ENCODE measurements around the gene PSG1. TPM values are rescaled to one million over a fixed set of nuclear protein-coding genes. Genes with fewer than 3 reads are reported as not detected.
"Not testable (repeated sequence)": the region's sequence is repeated elsewhere in the genome, so short reads cannot be mapped to it uniquely, and the experiment has no call there.

The PSG1 gene
- total RNA-seq, 1 experiment from 2014 or later: not detected

DNA sequence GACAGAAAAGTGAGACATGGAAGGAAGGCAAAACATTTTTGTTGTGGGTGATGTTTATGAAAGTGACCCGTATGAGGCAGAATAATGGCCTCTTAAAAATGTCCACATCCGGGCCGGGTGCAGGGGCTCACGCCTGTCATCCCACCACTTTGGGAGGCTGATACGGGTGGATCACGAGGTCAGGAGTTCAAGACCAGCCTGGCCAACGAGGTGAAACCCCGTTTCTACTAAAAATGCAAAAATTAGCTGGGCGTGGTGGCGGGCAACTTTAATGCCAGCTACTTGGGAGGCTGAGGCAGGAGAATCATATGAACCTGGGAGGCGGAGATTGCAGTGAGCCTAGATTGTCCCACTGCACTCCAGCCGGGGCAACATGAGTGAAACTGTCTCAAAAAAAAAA lies 20.2 kb upstream of the PSG1 start:
- Mint-ChIP-seq H3K4me3 (ENCODE audit: unreplicated experiment) (peak overlapping the region; percentile 13), H3K27ac (ENCODE audit: unreplicated experiment) (peak overlapping the region; percentile 93), H3K36me3 (ENCODE audit: insufficient read depth, unreplicated experiment) (peaks cover 36% of the 10 kb centered on the region), H3K4me1 (ENCODE audit: low read depth, unreplicated experiment) (peaks cover 31% of the 10 kb centered on the region), H3K9me3 (ENCODE audit: unreplicated experiment) (peaks cover 32% of the 10 kb centered on the region)
- H3K27me3 ChIP-seq (replicated peaks; ENCODE audit: control insufficient read depth, insufficient read depth, low read length); BruUV-seq (replicated peaks); DNase-seq; CTCF ChIA-PET; POLR2A ChIA-PET; H3K36me3 ChIP-seq (ENCODE audit: control insufficient read depth, insufficient read depth, low read length); H3K4me3 ChIP-seq (ENCODE audit: low read depth, low read length); H3K9me3 ChIP-seq; H3K27me3 Mint-ChIP-seq (ENCODE audit: insufficient read depth, unreplicated experiment): not testable (repeated sequence)
- H3K4me1 ChIP-seq: peaks cover 36% of the 10 kb centered on the region
- intact Hi-C loops (cut with micrococcal nuclease; ENCODE audit: unreplicated experiment): loop anchor here (5.0 kb wide), 1 partner anchor 67 kb away; no protein-coding TSS in a partner anchor

DNA sequence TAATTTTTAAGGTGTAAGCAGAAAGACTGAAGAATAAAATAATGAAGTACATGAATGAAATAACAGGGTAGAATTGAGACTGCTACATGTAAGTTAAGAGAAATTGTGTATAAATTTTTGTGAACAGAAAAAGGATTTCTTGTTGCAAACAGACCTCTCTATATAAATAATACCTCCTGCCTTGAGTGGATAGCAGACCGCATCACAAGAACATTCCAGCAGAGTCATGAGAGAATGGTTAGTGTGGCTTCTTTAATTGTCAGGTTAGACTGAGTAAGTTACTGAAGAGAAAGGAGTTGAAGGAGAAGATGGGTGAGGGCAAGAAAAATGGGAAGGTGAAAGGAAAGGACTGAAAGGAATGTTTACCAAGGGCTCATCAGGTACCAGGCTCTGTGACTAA lies 19.6 kb upstream of the PSG1 start:
- peaks cover 32% of the 10 kb centered on the region for H3K9me3 Mint-ChIP-seq (ENCODE audit: unreplicated experiment)
- intact Hi-C loops (cut with micrococcal nuclease; ENCODE audit: unreplicated experiment): loop anchor here (5.0 kb wide), 1 partner anchor 67 kb away; no protein-coding TSS in a partner anchor
- POLR2A ChIA-PET; H3K27me3 ChIP-seq (replicated peaks; ENCODE audit: control insufficient read depth, insufficient read depth, low read length); H3K36me3 ChIP-seq (ENCODE audit: control insufficient read depth, insufficient read depth, low read length); DNase-seq; CTCF ChIA-PET; H3K9me3 ChIP-seq; H3K4me3 ChIP-seq (ENCODE audit: low read depth, low read length); H3K27me3 Mint-ChIP-seq (ENCODE audit: insufficient read depth, unreplicated experiment): not testable (repeated sequence)
- H3K4me1 ChIP-seq: peaks cover 36% of the 10 kb centered on the region
- TSS peak; percentile 74 for BruUV-seq (replicated peaks)
- H3K4me1 Mint-ChIP-seq (ENCODE audit: low read depth, unreplicated experiment): peaks cover 31% of the 10 kb centered on the region
- H3K36me3 Mint-ChIP-seq (ENCODE audit: insufficient read depth, unreplicated experiment): peaks cover 36% of the 10 kb centered on the region
- H3K27ac Mint-ChIP-seq (ENCODE audit: unreplicated experiment): peak overlapping the region; percentile 93
- H3K4me3 Mint-ChIP-seq (ENCODE audit: unreplicated experiment): peak overlapping the region; percentile 13

- peak overlapping the region; percentile 93 for H3K27ac Mint-ChIP-seq (ENCODE audit: unreplicated experiment)
- peaks cover 33% of the 10 kb centered on the region for H3K36me3 Mint-ChIP-seq (ENCODE audit: insufficient read depth, unreplicated experiment)
- H3K4me3 Mint-ChIP-seq (ENCODE audit: unreplicated experiment): peak overlapping the region; percentile 13
- H3K36me3 ChIP-seq (ENCODE audit: control insufficient read depth, insufficient read depth, low read length); H3K4me3 ChIP-seq (ENCODE audit: low read depth, low read length); BruUV-seq (replicated peaks); POLR2A ChIA-PET; H3K27me3 Mint-ChIP-seq (ENCODE audit: insufficient read depth, unreplicated experiment); CTCF ChIA-PET; H3K9me3 ChIP-seq; H3K27me3 ChIP-seq (replicated peaks; ENCODE audit: control insufficient read depth, insufficient read depth, low read length): not testable (repeated sequence)
- peaks cover 32% of the 10 kb centered on the region for H3K9me3 Mint-ChIP-seq (ENCODE audit: unreplicated experiment)
- peaks cover 31% of the 10 kb centered on the region for H3K4me1 Mint-ChIP-seq (ENCODE audit: low read depth, unreplicated experiment)
- H3K4me1 ChIP-seq: peaks cover 36% of the 10 kb centered on the region
- peak; percentile 50 to 54 for DNase-seq
- intact Hi-C loops (cut with micrococcal nuclease; ENCODE audit: unreplicated experiment): loop anchor here (5.0 kb wide), 1 partner anchor 66 kb away; no protein-coding TSS in a partner anchor
Observed at GRCh38 chr19:42898656-42899055, 19.1 kb upstream of the PSG1 start.

GRCh38 chr19:42897729-42898128 lies 18.2 kb upstream of the PSG1 start:
- peaks cover 28% of the 10 kb centered on the region for H3K36me3 Mint-ChIP-seq (ENCODE audit: insufficient read depth, unreplicated experiment)
- intact Hi-C loops (cut with micrococcal nuclease; ENCODE audit: unreplicated experiment): loop anchor here (5.0 kb wide), 1 partner anchor 65 kb away; no protein-coding TSS in a partner anchor
- H3K4me3 ChIP-seq (ENCODE audit: low read depth, low read length); H3K27me3 Mint-ChIP-seq (ENCODE audit: insufficient read depth, unreplicated experiment); H3K36me3 ChIP-seq (ENCODE audit: control insufficient read depth, insufficient read depth, low read length); H3K9me3 ChIP-seq; BruUV-seq (replicated peaks); H3K27me3 ChIP-seq (replicated peaks; ENCODE audit: control insufficient read depth, insufficient read depth, low read length); CTCF ChIA-PET; POLR2A ChIA-PET: not testable (repeated sequence)
- peak overlapping the region; percentile 93 for H3K27ac Mint-ChIP-seq (ENCODE audit: unreplicated experiment)
- H3K4me1 Mint-ChIP-seq (ENCODE audit: low read depth, unreplicated experiment): peaks cover 31% of the 10 kb centered on the region
- peaks cover 36% of the 10 kb centered on the region for H3K4me1 ChIP-seq
- H3K9me3 Mint-ChIP-seq (ENCODE audit: unreplicated experiment): peaks cover 24% of the 10 kb centered on the region
- H3K4me3 Mint-ChIP-seq (ENCODE audit: unreplicated experiment): peak overlapping the region; percentile 31
- peak; percentile 34 to 50 for DNase-seq

DNA sequence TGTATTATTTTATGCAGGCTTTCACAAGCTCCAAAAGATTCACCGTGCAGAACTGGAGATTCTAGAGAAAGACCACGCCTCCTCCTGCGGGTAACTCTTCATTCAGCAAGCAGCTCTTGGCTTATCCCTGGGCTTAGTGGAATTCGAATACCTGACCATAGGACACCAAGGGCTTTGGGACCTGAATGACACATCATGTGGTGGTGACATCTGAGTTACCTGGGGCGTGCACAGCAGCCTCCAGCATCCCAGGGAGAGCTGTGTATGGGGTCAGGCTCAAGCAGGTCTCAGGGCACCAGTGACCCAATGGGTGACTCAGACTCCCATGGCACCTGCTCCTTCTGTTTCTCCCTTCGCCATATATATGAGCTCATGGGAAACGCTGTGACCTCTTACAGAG lies 10.9 kb upstream of the PSG1 start:
- POLR2A ChIA-PET; CTCF ChIA-PET; BruUV-seq (replicated peaks): not testable (repeated sequence)

GRCh38 chr19:42887876-42888445 lies 8.4 kb upstream of the PSG1 start:
- H3K36me3 Mint-ChIP-seq (ENCODE audit: insufficient read depth, unreplicated experiment); H3K27me3 Mint-ChIP-seq (ENCODE audit: insufficient read depth, unreplicated experiment); H3K27me3 ChIP-seq (replicated peaks; ENCODE audit: control insufficient read depth, insufficient read depth, low read length); H3K4me3 ChIP-seq (ENCODE audit: low read depth, low read length); BruUV-seq (replicated peaks); intact Hi-C loops (cut with micrococcal nuclease; ENCODE audit: unreplicated experiment); H3K9me3 ChIP-seq; H3K4me1 ChIP-seq; CTCF ChIA-PET; DNase-seq; H3K4me3 Mint-ChIP-seq (ENCODE audit: unreplicated experiment); H3K36me3 ChIP-seq (ENCODE audit: control insufficient read depth, insufficient read depth, low read length); POLR2A ChIA-PET: not testable (repeated sequence)
- H3K4me1 Mint-ChIP-seq (ENCODE audit: low read depth, unreplicated experiment): peaks cover 16% of the 10 kb centered on the region
- peaks cover 25% of the 10 kb centered on the region for H3K9me3 Mint-ChIP-seq (ENCODE audit: unreplicated experiment)
- peak overlapping the region; percentile 51 for H3K27ac Mint-ChIP-seq (ENCODE audit: unreplicated experiment)

More for the DNA sequence above, 10.9 kb upstream of the PSG1 start:
- H3K36me3 Mint-ChIP-seq (ENCODE audit: insufficient read depth, unreplicated experiment); H3K9me3 ChIP-seq; H3K27me3 ChIP-seq (replicated peaks; ENCODE audit: control insufficient read depth, insufficient read depth, low read length); H3K4me1 ChIP-seq; H3K4me3 Mint-ChIP-seq (ENCODE audit: unreplicated experiment); H3K27me3 Mint-ChIP-seq (ENCODE audit: insufficient read depth, unreplicated experiment); H3K4me1 Mint-ChIP-seq (ENCODE audit: low read depth, unreplicated experiment); DNase-seq; H3K4me3 ChIP-seq (ENCODE audit: low read depth, low read length); H3K36me3 ChIP-seq (ENCODE audit: control insufficient read depth, insufficient read depth, low read length); H3K27ac Mint-ChIP-seq (ENCODE audit: unreplicated experiment); intact Hi-C loops (cut with micrococcal nuclease; ENCODE audit: unreplicated experiment): not testable (repeated sequence)
- H3K9me3 Mint-ChIP-seq (ENCODE audit: unreplicated experiment): peaks cover 24% of the 10 kb centered on the region

DNA sequence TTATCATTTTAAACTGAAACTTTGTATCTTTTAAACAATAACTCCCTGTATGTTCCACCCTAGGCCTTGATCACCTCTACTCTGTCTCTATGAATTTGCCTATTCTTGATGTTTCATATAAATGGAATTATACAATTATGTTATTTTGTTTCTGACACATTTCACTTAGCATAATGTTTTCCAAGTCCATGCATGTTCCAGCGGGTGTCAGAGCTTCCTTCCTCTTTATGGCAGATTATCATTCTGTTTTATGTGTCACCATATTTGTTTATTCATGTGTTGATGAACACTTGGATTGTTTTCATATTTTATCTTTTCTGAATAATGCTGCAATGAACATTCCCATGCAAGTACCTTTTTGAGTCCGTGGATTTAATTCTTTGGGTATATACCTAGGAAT lies 3.2 kb upstream of the PSG1 start:
- H3K9me3 Mint-ChIP-seq (ENCODE audit: unreplicated experiment): peaks cover 37% of the 10 kb centered on the region
- H3K4me3 Mint-ChIP-seq (ENCODE audit: unreplicated experiment); BruUV-seq (replicated peaks); H3K9me3 ChIP-seq; H3K27me3 ChIP-seq (replicated peaks; ENCODE audit: control insufficient read depth, insufficient read depth, low read length); H3K27me3 Mint-ChIP-seq (ENCODE audit: insufficient read depth, unreplicated experiment); intact Hi-C loops (cut with micrococcal nuclease; ENCODE audit: unreplicated experiment); H3K36me3 Mint-ChIP-seq (ENCODE audit: insufficient read depth, unreplicated experiment); POLR2A ChIA-PET; H3K36me3 ChIP-seq (ENCODE audit: control insufficient read depth, insufficient read depth, low read length); H3K27ac Mint-ChIP-seq (ENCODE audit: unreplicated experiment); DNase-seq; H3K4me3 ChIP-seq (ENCODE audit: low read depth, low read length); H3K4me1 ChIP-seq: not testable (repeated sequence)
- CTCF ChIA-PET: interaction anchor here (0.6 kb wide), 1 partner anchor 1683 kb away, joined by 3 read pairs; no protein-coding TSS in a partner anchor
- H3K4me1 Mint-ChIP-seq (ENCODE audit: low read depth, unreplicated experiment): peaks cover 14% of the 10 kb centered on the region

Data from Caco-2 (cell line).